ENCODE results near the gene BTBD18. TPM values are rescaled to one million over a fixed set of nuclear protein-coding genes. Genes with fewer than 3 reads are reported as not detected.

BTBD18 gene
- total RNA-seq, 2 donors from 2014 or later = not detected

DNA sequence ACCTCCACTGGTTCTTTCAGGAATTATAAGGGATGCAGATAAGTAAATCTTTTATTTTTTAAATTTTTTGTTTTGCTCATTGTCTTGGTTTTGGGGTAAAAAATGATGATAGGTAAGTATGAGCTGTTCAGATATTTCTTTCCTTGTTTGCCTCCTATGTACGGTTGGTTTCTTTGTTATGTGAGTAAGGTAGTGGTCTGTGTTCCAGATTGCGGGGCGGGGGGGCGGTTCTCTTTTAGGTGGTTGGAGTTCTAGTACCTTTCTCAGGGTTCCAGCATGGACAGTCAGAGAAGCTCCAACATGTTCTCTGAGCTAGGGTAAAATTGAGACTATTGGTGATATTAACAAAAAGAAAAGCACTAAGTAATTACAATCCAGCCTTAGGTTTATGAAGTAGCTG, 12.4 kb upstream of the BTBD18 start:
- Mint-ChIP-seq H3K36me3 (ENCODE audit: low read depth) (no peaks in the 10 kb centered on the region), H3K27ac (no peak overlapping the region), H3K4me1 (peaks cover 7% of the 10 kb centered on the region), H3K27me3 (no peaks in the 10 kb centered on the region), H3K4me3 (no peak overlapping the region)
- ATAC-seq (no peak), DNase-seq (no peak)
- H3K9me3 ChIP-seq (ENCODE audit: control insufficient read depth, low read length, poor library complexity, severe bottlenecking) = no peaks in the 10 kb centered on the region

GRCh38 chr11:57763568-57763967, 11.9 kb upstream of the BTBD18 start:
- peak overlapping the region; percentile 25 for H3K4me3 Mint-ChIP-seq
- H3K27me3 Mint-ChIP-seq = no peaks in the 10 kb centered on the region

GRCh38 chr11:57762235-57762861, 10.7 kb upstream of the BTBD18 start:
- Mint-ChIP-seq H3K27me3 (no peaks in the 10 kb centered on the region), H3K27ac (no peak overlapping the region), H3K36me3 (ENCODE audit: low read depth) (no peaks in the 10 kb centered on the region), H3K4me3 (peak overlapping the region; percentile 31), H3K4me1 (peaks cover 11% of the 10 kb centered on the region)
- H3K9me3 ChIP-seq (ENCODE audit: control insufficient read depth, low read length, poor library complexity, severe bottlenecking) = no peaks in the 10 kb centered on the region
- no peak for DNase-seq
- ATAC-seq = no peak

More at GRCh38 chr11:57763568-57763967, 11.9 kb upstream of the BTBD18 start:
- peaks cover 7% of the 10 kb centered on the region for H3K4me1 Mint-ChIP-seq
- H3K27ac Mint-ChIP-seq = no peak overlapping the region
- DNase-seq (no peak), ATAC-seq (no peak)
- H3K36me3 Mint-ChIP-seq (ENCODE audit: low read depth) = no peaks in the 10 kb centered on the region
- no peaks in the 10 kb centered on the region for H3K9me3 ChIP-seq (ENCODE audit: control insufficient read depth, low read length, poor library complexity, severe bottlenecking)

DNA sequence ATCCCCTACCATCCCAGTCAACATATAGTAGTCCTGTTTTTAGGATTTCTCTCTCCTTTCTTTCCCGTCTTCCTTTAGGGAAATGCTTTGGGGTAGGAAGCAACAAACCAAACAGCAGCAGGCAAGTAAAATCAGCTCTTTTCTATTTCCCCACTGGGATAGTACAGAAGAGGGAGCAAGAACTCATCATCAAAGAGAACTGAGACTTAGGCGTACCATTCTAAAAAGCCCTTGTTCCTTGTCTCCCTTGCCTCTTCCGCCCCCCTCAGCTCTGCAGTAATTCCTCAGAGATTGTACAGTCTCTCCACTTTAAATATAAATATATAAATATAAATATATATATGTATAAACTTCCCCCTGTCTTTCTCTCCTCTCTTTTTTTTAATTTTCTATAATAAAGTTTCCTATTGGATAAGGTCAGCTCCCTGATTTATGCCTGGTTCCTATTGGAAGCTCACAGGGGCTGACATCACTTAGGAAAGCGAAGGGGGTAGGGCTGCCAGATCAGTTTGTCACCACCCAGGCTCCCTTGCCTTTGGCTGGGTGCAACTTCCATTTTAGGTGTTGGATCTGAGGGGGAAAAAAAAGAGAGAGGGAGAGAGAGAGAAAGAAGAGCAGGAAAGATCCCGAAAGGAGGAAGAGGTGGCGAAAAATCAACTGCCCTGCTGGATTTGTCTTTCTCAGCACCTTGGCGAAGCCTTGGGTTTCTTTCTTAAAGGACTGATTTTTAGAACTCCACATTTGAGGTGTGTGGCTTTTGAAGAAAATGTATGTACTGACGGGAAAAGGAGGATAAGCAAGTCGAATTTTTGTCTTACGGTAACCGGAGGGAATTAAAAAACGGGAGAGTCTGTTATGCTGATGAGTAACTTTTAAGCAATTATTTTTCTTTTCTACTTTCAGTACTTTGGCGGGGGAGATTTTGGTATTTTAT, 9.9 kb upstream of the BTBD18 start, which contains the start of gene CTNND1:
Gene CTNND1 (plus strand): TSS at position 502 of the 934 bp plus-strand sequence. CDS start 29,677 bp downstream, outside the sequence.
- no peaks in the 10 kb centered on the region for H3K9me3 ChIP-seq (ENCODE audit: control insufficient read depth, low read length, poor library complexity, severe bottlenecking)
- H3K27me3 Mint-ChIP-seq = no peaks in the 10 kb centered on the region
- no peaks in the 10 kb centered on the region for H3K36me3 Mint-ChIP-seq (ENCODE audit: low read depth)
- ATAC-seq (no peak), DNase-seq (no peak)
- H3K4me3 Mint-ChIP-seq = peak within 1 kb of the TSS; percentile 78
- peaks cover 11% of the 10 kb centered on the region for H3K4me1 Mint-ChIP-seq
- no peak within 1 kb of the TSS for H3K27ac Mint-ChIP-seq

DNA sequence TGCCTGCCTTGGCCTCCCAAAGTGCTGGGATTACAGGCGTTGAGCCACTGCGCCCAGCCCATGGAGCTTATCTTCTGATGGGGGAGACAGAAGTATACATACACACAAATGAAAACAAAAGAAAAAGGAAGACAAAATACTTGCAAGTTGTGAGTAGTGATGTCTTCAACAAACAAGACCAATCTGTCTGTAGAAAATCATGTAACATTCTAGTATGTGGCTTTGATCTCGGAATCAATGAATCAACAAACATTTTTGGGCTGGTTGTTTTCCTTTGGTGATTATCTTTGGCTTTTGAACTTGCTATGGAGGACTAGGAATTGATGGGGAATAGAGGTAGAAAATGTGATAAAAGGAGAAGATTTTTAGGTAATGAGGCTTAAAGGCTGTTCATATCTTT, 6.6 kb upstream of the BTBD18 start:
- Mint-ChIP-seq H3K27ac (no peak overlapping the region), H3K27me3 (no peaks in the 10 kb centered on the region), H3K4me1 (peaks cover 9% of the 10 kb centered on the region), H3K4me3 (no peak overlapping the region), H3K36me3 (ENCODE audit: low read depth) (no peaks in the 10 kb centered on the region)
- DNase-seq = no peak
- H3K9me3 ChIP-seq (ENCODE audit: control insufficient read depth, low read length, poor library complexity, severe bottlenecking) = no peaks in the 10 kb centered on the region
- no peak for ATAC-seq

GRCh38 chr11:57752954-57753353, 1.3 kb upstream of the BTBD18 start:
- DNase-seq = no peak
- H3K36me3 Mint-ChIP-seq (ENCODE audit: low read depth) = peaks cover 2% of the 10 kb centered on the region

DNA sequence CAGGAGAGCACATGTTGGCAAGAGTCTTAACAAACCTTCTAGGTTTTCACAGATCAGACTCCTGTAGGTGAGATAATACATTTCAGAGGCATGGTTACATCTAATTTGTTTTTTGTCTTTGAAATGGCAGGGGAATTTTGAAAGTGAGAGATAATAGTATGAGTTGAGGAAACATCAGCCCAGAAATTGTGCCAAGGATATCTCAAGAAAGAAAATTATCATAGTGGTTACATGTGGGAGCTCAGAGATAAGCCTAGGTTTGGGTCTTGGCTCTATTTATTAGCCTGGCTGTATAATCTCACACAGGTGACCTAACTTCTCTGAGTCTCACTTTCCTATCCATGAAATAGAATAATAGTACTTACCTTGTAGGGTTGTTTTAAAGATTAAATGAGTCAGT, 443 bp downstream of the BTBD18 start:
- Mint-ChIP-seq H3K4me3 (no peak overlapping the region), H3K4me1 (peaks cover 12% of the 10 kb centered on the region), H3K36me3 (ENCODE audit: low read depth) (peaks cover 2% of the 10 kb centered on the region), H3K27ac (peak overlapping the region; percentile 27), H3K27me3 (no peaks in the 10 kb centered on the region)
- no peaks in the 10 kb centered on the region for H3K9me3 ChIP-seq (ENCODE audit: control insufficient read depth, low read length, poor library complexity, severe bottlenecking)
- ATAC-seq (no peak), DNase-seq (no peak)

More at GRCh38 chr11:57752954-57753353, 1.3 kb upstream of the BTBD18 start:
- H3K27me3 Mint-ChIP-seq = no peaks in the 10 kb centered on the region
- H3K4me1 Mint-ChIP-seq = peaks cover 12% of the 10 kb centered on the region
- no peak for ATAC-seq
- no peak overlapping the region for H3K4me3 Mint-ChIP-seq
- no peak overlapping the region for H3K27ac Mint-ChIP-seq
- H3K9me3 ChIP-seq (ENCODE audit: control insufficient read depth, low read length, poor library complexity, severe bottlenecking) = no peaks in the 10 kb centered on the region

DNA sequence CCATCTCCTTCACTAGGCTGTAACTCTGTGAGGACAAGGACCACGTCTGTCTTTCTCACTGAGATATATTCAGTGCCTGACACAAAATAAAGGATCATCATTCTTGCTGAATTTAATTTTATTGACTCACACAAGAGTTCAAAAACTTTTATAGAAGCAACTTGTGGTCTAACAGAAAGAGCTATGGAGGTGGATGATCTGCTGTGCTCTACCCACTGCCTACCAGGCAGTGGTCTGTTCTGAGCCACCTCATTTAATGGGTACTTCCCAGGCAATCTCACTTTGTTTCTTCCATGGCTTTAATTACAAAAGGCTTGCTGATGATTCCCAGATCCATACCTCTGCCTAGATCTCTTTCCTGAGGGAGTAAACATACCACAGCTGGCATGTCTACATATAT, 4.7 kb downstream of the BTBD18 start:
- Mint-ChIP-seq H3K27ac (peak overlapping the region; percentile 66), H3K4me3 (no peak overlapping the region), H3K36me3 (ENCODE audit: low read depth) (peaks cover 2% of the 10 kb centered on the region), H3K4me1 (peaks cover 22% of the 10 kb centered on the region), H3K27me3 (no peaks in the 10 kb centered on the region)
- H3K9me3 ChIP-seq (ENCODE audit: control insufficient read depth, low read length, poor library complexity, severe bottlenecking) = no peaks in the 10 kb centered on the region
- no peak for DNase-seq
- ATAC-seq = no peak

- DNase-seq = no peak
- peaks cover 24% of the 10 kb centered on the region for H3K4me1 Mint-ChIP-seq
- no peak overlapping the region for H3K4me3 Mint-ChIP-seq
- no peak for ATAC-seq
- peaks cover 2% of the 10 kb centered on the region for H3K36me3 Mint-ChIP-seq (ENCODE audit: low read depth)
- H3K9me3 ChIP-seq (ENCODE audit: control insufficient read depth, low read length, poor library complexity, severe bottlenecking) = no peaks in the 10 kb centered on the region
- no peaks in the 10 kb centered on the region for H3K27me3 Mint-ChIP-seq
- no peak overlapping the region for H3K27ac Mint-ChIP-seq
Measured at GRCh38 chr11:57745206-57745605, 6.4 kb downstream of the BTBD18 start.

DNA sequence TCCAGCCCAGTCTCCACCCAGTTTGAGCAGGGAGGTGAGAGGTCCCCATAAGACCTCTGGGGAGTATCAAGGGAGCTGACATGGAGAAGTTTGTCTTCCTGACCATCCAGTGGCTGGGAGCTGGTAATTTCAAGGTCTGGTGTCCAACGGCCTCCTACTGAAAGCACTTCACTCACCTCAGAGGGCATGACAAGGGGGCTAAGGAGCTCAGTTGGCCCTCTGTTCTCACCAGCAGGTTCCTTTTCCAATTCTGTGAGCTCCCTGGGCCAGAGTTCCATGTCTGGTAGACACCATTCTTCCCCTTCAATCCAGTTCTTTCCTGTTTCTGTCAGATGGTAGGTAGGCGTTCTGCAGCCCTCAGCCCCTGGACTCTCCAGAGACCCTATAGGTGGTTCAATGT, 7.3 kb downstream of the BTBD18 start:
- no peaks in the 10 kb centered on the region for H3K9me3 ChIP-seq (ENCODE audit: control insufficient read depth, low read length, poor library complexity, severe bottlenecking)
- ATAC-seq (no peak), DNase-seq (no peak)
- H3K4me1 Mint-ChIP-seq = peaks cover 27% of the 10 kb centered on the region
- peaks cover 2% of the 10 kb centered on the region for H3K36me3 Mint-ChIP-seq (ENCODE audit: low read depth)
- H3K4me3 Mint-ChIP-seq = no peak overlapping the region
- no peaks in the 10 kb centered on the region for H3K27me3 Mint-ChIP-seq
- peak overlapping the region; percentile 3 for H3K27ac Mint-ChIP-seq

DNA sequence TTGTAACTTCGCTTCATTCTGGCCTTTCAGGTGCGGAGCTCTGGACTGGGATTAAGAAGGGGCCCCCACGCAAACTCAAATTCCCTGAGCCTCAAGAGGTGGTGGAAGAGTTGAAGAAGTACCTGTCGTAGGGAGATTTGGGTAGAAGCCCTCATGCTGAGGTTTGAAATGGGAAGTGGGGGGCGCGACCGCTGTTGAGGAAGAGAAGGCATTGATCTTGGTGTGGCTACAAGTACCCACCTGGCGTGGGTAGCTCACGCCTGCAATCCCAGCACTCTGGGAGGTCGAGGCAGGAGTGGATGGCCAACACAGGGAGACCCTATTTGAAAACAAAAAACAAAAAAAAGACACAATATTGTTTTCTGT, 9.5 kb downstream of the BTBD18 start:
- Mint-ChIP-seq H3K27ac (peak overlapping the region; percentile 97), H3K4me1 (peaks cover 24% of the 10 kb centered on the region), H3K36me3 (ENCODE audit: low read depth) (no peaks in the 10 kb centered on the region), H3K4me3 (peak overlapping the region; percentile 98), H3K27me3 (no peaks in the 10 kb centered on the region)
- no peak for ATAC-seq
- no peak for DNase-seq
- no peaks in the 10 kb centered on the region for H3K9me3 ChIP-seq (ENCODE audit: control insufficient read depth, low read length, poor library complexity, severe bottlenecking)

- ATAC-seq (peak; percentile 91), DNase-seq (peak; percentile 78 to 84 (median 83))
- peak within 1 kb of the TSS; percentile 98 for H3K4me3 Mint-ChIP-seq
- H3K4me1 Mint-ChIP-seq = peaks cover 24% of the 10 kb centered on the region
- H3K9me3 ChIP-seq (ENCODE audit: control insufficient read depth, low read length, poor library complexity, severe bottlenecking) = no peaks in the 10 kb centered on the region
- no peaks in the 10 kb centered on the region for H3K36me3 Mint-ChIP-seq (ENCODE audit: low read depth)
- no peaks in the 10 kb centered on the region for H3K27me3 Mint-ChIP-seq
- H3K27ac Mint-ChIP-seq = peak within 1 kb of the TSS; percentile 97
Measured at GRCh38 chr11:57741132-57742086, 10.2 kb downstream of the BTBD18 start, which contains the start of gene SELENOH. SELENOH (plus strand) TSS chr11:57741491; CDS start chr11:57741596, 105 bp downstream.

Data from T-helper 17 cell (primary cell).